Activated CD4-positive, alpha-beta T cell treated with anti-CD3 and anti-CD28 coated beads for 4 hours (primary cell): ENCODE data around the gene NOP9.
A peak's percentile ranks its signal among the peaks of the same experiment; 100 is the strongest.

ENCODE experiments used
- DNase-seq, 2 donors: peaks; one replicate each; pipeline ENCODE4 v3.0.0-alpha.2; 2020

NOP9 gene

DNA sequence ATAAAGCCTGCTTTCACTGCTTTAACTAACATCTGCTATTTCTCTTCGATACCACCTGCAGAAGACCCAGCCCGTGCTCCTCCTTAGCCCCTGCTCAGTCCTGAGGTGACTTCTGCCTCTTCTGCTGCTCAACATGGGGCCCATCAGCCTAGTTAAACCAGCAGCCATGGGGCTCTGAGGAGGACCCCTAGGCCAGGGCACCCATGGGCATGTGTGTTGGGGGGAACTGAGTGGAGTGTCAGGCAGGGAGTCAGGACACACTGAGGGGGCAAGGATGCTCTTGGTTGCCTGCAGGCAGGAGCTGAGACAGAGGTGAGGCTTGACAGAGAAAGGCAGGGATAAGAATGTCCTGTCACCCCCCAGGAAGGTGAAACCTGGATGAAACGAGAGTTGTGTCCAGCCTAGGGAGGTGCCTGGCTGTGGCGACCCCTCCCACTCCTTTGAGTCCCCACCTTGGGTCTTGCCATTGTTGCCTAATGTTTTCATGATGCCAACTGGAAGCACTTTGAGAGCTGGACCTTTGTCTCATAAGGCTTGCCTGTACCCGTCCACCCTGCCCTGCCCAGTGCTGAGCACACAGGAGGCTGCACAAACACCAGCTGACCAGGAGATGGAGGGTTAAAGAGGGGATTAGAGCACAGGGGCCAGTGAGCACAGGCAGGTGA, 15.7 kb upstream of the NOP9 start:
- DNase-seq: no peak

GRCh38 chr14:24284501-24285035, 15.1 kb upstream of the NOP9 start:
- no peak for DNase-seq

DNA sequence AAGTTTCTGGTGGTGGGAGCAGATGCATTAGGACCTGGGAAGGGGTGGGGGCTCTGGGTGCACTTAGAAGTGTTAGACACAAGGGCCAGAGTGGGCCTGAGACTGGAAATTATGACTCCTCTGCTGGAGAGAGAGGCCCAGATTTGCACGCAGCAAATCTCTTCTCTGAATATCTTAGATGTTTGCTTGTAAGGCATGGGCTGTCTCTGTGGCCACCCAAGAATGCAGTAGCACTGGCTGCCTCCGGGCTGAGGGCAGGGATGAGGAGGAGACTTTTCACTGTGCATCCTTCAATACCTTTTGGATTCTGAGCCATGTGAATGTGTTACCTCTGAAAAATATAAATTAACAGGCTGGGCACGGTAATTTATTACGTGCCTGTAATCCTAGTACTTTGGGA, 14.3 kb upstream of the NOP9 start:
- DNase-seq: no peak

- no peak for DNase-seq
Observed at GRCh38 chr14:24286996-24287395, 12.7 kb upstream of the NOP9 start.

- DNase-seq: no peak
Observed at GRCh38 chr14:24289649-24290280, 9.9 kb upstream of the NOP9 start.

DNA sequence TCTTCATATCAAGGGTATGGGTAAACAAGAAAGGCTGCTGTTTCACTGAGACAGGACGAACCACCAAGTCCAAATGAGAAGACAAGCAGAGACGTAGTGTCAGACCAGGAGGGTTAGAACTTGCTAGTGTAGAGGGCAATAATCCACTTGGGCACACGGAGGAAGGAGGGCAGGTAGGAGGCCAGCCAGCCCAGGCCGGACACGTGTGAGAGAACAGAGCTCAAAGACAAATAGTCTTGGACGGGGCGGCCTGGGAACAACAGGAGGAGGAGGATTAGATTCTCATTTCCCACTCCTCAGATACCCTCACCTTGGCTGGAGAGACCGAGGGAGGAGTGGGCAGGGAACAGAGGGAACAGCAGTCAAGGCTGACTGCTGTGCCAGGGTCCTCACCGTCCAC, 8.9 kb upstream of the NOP9 start:
- DNase-seq: no peak

DNA sequence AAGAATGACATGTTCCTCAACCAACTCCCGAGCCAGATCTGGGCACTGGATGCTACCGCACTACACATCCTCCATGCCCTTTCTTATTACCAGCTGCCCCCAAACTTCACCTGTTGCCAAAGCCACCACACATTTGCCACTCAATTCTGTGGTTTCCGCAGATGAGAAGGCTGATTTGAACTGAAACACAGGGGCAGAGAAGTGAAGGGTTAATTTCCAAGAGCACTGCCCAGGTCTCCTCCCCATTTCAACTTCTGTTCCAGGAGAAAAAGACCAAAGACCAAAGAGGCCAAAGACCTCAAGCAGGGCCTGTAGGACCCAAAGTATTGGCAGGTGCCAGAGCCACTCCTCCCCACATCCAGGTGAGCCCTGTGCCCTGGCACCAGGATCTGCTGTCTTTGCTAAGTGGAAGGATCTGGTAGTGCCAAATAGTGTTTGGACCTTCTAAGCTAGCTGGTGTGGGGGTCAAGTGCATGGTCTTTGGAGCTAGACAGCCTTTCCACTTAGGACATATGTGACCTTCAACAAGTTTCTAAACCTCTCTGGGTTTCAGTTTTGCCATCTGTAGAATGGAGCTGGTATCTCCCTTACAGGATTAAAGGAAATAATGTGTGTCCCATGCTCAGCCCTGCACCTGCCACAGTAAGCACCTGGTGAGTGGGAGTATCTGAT, 8.1 kb upstream of the NOP9 start:
- no peak for DNase-seq

- DNase-seq: no peak
Observed at GRCh38 chr14:24292118-24292807, 7.4 kb upstream of the NOP9 start.

DNA sequence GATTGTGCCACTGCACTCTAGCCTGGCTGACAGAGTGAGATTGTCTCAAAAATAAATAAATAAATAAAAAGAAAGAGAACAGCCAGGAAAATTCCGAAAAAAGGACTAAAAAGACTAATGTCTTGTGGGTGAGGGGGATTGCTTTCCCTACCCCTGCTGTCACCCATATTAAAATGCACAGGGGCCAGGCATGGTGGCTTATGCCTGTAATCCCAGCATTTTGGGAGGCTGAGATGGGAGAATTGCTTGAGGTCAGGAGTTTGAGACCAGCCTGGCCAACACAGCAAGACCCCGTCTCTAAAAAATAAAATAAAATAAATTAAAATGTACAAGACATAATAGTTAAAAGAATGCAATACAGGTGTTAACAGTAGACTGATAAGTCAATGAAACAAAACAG, 6.1 kb upstream of the NOP9 start:
- no peak for DNase-seq

DNA sequence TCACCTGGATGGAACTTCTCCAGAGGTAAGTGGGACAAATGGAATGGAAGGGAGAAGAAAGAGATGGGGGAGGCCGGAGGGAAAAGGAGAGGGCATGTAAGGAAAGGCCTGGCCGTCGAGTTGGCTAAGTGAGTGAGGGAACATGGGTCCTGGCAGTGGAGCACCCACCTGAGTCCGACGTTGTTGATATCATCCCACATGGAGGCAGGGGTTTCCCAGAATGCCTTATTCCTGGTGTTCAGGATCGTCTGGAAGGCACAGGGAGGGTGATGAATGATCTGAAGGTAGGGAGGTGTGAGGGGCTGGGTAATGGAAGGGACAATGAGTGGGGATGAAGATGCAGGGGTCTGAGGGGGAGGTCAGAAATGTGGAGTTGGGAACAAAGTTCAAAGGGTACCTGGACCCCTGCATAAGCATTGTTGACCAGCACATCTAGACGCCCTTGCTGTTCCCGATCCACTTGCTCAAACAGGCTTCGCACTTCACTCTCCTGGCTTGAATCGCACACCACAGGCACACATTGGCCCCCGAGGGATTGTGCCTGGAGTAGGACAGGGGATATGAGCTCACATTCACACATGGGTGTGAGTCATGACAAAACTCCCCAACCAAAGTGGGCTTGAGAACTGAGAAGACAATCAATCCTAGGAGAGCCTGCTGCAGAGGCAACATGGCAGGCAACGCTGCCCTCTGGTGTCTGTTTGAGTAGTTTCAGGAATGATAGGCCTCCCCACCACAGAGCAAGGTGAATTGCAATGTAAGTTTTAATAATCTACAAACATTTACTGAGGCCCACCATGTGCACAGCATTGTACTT, 3.1 kb upstream of the NOP9 start:
- DNase-seq: peak; percentile 76 to 77

- no peak for DNase-seq
Observed at GRCh38 chr14:24297190-24297964, 2.3 kb upstream of the NOP9 start.

GRCh38 chr14:24298892-24299254, 777 bp upstream of the NOP9 start:
- DNase-seq: no peak

DNA sequence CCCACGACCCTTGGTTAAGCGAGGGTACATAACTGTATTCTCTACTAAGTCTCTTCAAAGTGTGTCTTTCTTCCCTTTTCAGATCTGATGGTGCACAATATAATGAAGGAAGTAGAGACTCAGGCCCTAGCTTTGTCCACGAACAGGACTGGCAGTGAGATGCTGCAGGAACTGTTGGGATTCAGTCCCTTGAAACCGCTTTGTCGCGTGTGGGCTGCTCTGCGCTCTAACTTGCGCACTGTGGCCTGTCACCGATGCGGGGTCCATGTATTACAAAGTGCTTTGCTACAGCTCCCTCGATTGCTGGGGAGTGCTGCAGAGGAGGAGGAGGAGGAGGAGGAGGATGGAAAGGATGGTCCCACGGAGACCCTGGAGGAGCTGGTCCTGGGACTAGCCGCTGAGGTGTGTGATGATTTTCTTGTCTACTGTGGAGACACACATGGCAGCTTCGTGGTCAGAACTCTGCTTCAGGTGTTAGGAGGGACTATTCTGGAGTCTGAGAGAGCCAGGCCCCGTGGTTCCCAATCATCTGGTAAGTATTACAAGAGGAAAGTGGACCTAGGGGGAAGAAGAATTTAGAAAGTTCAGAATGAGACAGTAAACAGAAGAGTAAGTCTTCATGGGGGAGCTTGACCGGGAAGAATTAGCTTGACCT, 803 bp downstream of the NOP9 start:
- no peak for DNase-seq

- DNase-seq: no peak
Observed at GRCh38 chr14:24304019-24304387, 4.4 kb downstream of the NOP9 start.

GRCh38 chr14:24307156-24307574, 7.5 kb downstream of the NOP9 start:
- no peak for DNase-seq

DNA sequence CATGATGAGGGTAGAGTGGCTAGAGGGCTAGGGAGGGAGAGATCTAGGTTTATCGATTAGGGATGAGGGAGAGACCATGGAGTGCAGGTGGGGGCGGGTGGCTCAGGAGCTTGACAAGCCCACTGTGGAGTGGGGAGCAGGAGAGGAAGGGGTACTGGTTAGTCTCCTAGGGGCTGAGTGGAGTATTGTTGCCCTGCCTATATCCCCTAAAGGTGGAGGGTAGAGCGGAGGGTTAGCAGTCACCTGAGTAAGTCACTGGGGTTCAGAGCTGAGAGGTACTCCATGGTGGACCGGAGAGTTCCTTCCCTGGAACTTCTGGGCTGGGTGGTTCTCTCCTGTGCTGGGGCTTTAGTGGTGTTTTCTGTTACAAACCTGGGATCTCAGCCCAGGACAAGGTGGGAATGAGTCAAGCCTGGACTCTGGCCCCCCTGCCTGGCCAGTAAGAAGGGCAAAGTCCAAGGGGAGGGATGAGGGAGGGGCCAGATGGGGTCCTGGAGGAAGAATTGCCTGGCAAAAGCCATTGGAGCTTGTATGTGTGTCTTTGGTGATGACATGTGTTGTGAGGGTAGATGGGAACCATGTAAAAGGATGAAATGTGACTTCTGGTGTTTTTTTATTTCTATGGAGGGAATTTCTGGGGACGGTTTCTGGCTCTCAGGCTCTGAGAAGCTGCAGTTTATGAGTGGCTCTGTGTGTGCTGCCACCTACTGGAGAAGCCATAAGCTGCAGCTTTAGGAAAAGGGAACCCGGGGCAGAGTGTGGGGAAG, 8.1 kb downstream of the NOP9 start, which contains the start of gene CIDEB:
Gene CIDEB (minus strand): TSS at position 403 of the 767 bp plus-strand sequence. CDS start 119 bp downstream, at position 284.
- DNase-seq: peak; percentile 54 to 65

- no peak for DNase-seq
Observed at GRCh38 chr14:24308342-24309124, 8.9 kb downstream of the NOP9 start.

GRCh38 chr14:24309538-24310264, 10.1 kb downstream of the NOP9 start, which contains the start of gene LTB4R2:
LTB4R2 (plus strand) TSS chr14:24310140; CDS start chr14:24310665, 525 bp downstream.
- no peak for DNase-seq

DNA sequence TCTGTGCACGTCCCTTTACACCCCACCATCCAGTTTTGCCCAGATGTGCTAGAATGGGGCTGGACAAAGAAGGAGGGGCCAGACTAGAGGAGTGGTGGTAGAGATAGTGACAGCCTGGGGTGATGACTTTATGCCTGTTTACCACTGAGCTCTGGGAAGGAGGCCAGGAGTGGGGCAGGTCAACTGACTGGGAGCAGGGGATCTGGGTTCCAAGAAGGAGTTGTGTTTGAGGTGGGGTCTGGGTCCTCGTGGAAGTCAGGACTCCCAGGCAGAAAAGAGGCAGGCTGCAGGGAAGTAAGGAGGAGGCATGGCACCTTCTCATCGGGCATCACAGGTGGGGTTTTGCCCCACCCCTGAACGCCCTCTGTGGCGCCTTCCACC, 10.6 kb downstream of the NOP9 start:
- DNase-seq: no peak
